Ovary (tissue), 9 donors: ENCODE results near the gene ERO1B. TPM values are rescaled to one million over a fixed set of nuclear protein-coding genes. Genes with fewer than 3 reads are reported as not detected.

ENCODE experiments used
- DNase-seq, 5 donors: peaks; one replicate each; pipeline ENCODE4 v3.0.0-alpha.2; 2019 to 2020
- H3K27ac ChIP-seq, 2 donors: fragments of 200-600 bp; one replicate each; pipeline versions ENCODE4 v1.5.1 to v1.8.0; 2019 to 2022
- H3K27me3 ChIP-seq: fragments of 200-600 bp; one replicate; pipeline ENCODE4 v1.8.0; 2022
- H3K36me3 ChIP-seq: fragments of 200-600 bp; sonication (generic); one replicate; pipeline ENCODE4 v1.5.1; 2019
- H3K4me1 ChIP-seq: one replicate; pipeline ENCODE4 v1.8.1; 2013; ENCODE audit warnings: mild to moderate bottlenecking, moderate library complexity; ENCODE audit not compliant: insufficient read depth
- H3K4me3 ChIP-seq: fragments of 200-600 bp; sonication (generic); one replicate; pipeline ENCODE4 v1.5.1; 2017
- H3K9me3 ChIP-seq, 2 donors: fragments of 200-600 bp in 1 of 2; sonication (generic) in 1 of 2; one replicate each; pipeline versions ENCODE4 v1.5.1 to v1.8.1; 2013 to 2019; ENCODE audit warnings: mild to moderate bottlenecking in 1 of 2, moderate library complexity in 1 of 2
- CTCF ChIP-seq, 3 donors: fragments of 450-650 bp in 2 of 3; fragments of 200-600 bp in 1 of 3; IDR thresholded peaks; one replicate each; pipeline versions ENCODE4 v1.5.1 to v1.8.0; 2016 to 2022; ENCODE audit warnings: antibody characterized with exemption in 3 of 3, mild to moderate bottlenecking in 1 of 3
- EP300 ChIP-seq: sonication (generic); formaldehyde crosslinking; IDR thresholded peaks from one replicate; pipeline ENCODE4 v1.6.1; 2017; ENCODE audit warnings: antibody characterized with exemption
- POLR2A ChIP-seq: fragments of 450-650 bp; IDR thresholded peaks from one replicate; pipeline ENCODE4 v1.6.1; 2017; ENCODE audit warnings: antibody characterized with exemption, mild to moderate bottlenecking, moderate library complexity
- WGBS, 3 donors: extraction: QIAGEN DNeasy Blood & Tissue Kit in 1 of 3; methylation state at CpG; one replicate each; pipeline versions ENCODE4 v1.1.5 to v1.1.7; 2013 to 2017; 5-methylcytosine and 5-hydroxymethylcytosine counted together
- intact Hi-C, 4 donors: fragments of 100-400 bp; cut with DNase I; formaldehyde crosslinking; loops; one replicate each; pipeline versions ENCODE4 v1.11.0 to v1.15.1; 2022 to 2023
- polyA plus RNA-seq, 2 donors: library from polyadenylated mRNA; stranded (reverse); fragments of 200-250 nt in 1 of 2; fragments of 350-450 nt in 1 of 2; fragmentation: Illumina TruSeq in 1 of 2; extraction: RNeasy Lipid Tissue Mini Kit (QIAGEN cat#74804) in 1 of 2; gene quantifications; one replicate each; pipeline ENCODE4 v1.2.3, GENCODE V29; 2013 to 2014
- total RNA-seq, 7 donors: library from RNA; depleted of rRNA in 2 of 7; stranded (reverse); fragments of >200 nt in 2 of 7; fragmentation: NEBNext Ultra II Directional in 3 of 7; extraction: Animal tissue kit (Norgen Biotek cat#: 25700) in 3 of 7; gene quantifications; one replicate each; pipeline versions ENCODE4 v1.1.0 to v1.2.4, GENCODE V29; 2016 to 2023
- donor health status: DM: no; HTN: no; CAD: no; lungs with moderate emphysema.
- donor health status: DM: no; HTN: no; CAD: no.
- donor health status: Bipolar disorder and iron deficiency.
- donor health status: DM: yes; HTN: yes; CAD: no.
- donor health status: DM: no; HTN: no; CAD: no.
- donor health status: DM: yes; HTN: yes; CAD: no.

The ERO1B gene
- total and polyA plus RNA-seq, 9 donors = 4.8 to 15.4 (median 5.8) TPM

GRCh38 chr1:236175642-236176336 lies 106.0 kb downstream of the ERO1B start:
- intact Hi-C loops = no loop called here
- Histone ChIP-seq H3K36me3 (no peaks in the 10 kb centered on the region), H3K27ac (no peak overlapping the region), H3K4me3 (no peak overlapping the region), H3K27me3 (no peaks in the 10 kb centered on the region), H3K4me1 (no peaks in the 10 kb centered on the region), H3K9me3 (no peaks in the 10 kb centered on the region)
- TF ChIP-seq POLR2A (no peak), CTCF (IDR thresholded peaks at IDR 0.05) (no peak), EP300 (no peak)
- no peak for DNase-seq
- WGBS, 3 donors = 90 to 93% (median 92%) methylated on average over 12 of the region's 12 CpGs

- H3K27me3 ChIP-seq = no peaks in the 10 kb centered on the region
- no peaks in the 10 kb centered on the region for H3K36me3 ChIP-seq
- H3K9me3 ChIP-seq = no peaks in the 10 kb centered on the region
- no peak overlapping the region for H3K4me3 ChIP-seq
- H3K4me1 ChIP-seq = no peaks in the 10 kb centered on the region
- TF ChIP-seq CTCF (IDR thresholded peaks at IDR 0.05) = no peak
- TF ChIP-seq EP300 = no peak
- no peak for TF ChIP-seq POLR2A
- no peak overlapping the region for H3K27ac ChIP-seq
- intact Hi-C loops = no loop called here
- DNase-seq = no peak
- WGBS, 3 donors = 85 to 88% (median 86%) methylated on average over 5 of the region's 5 CpGs
These were observed 108.5 kb downstream of the ERO1B start for GRCh38 chr1:236173174-236173767.

- H3K4me3 ChIP-seq = no peak overlapping the region
- H3K9me3 ChIP-seq = no peaks in the 10 kb centered on the region
- no peaks in the 10 kb centered on the region for H3K36me3 ChIP-seq
- TF ChIP-seq CTCF (IDR thresholded peaks at IDR 0.05) (no peak), EP300 (no peak), POLR2A (no peak)
- no peaks in the 10 kb centered on the region for H3K27me3 ChIP-seq
- intact Hi-C loops = no loop called here
- no peaks in the 10 kb centered on the region for H3K4me1 ChIP-seq
- H3K27ac ChIP-seq = no peak overlapping the region
- no peak for DNase-seq
These were observed 109.6 kb downstream of the ERO1B start for GRCh38 chr1:236172041-236172579.

- Histone ChIP-seq H3K9me3 (no peaks in the 10 kb centered on the region), H3K4me3 (no peak overlapping the region), H3K27ac (no peak overlapping the region), H3K4me1 (no peaks in the 10 kb centered on the region), H3K27me3 (no peaks in the 10 kb centered on the region), H3K36me3 (no peaks in the 10 kb centered on the region)
- peak in 2 of 5 donors; percentile 21 to 36 for DNase-seq
- TF ChIP-seq CTCF (IDR thresholded peaks at IDR 0.05) = no peak
- no peak for TF ChIP-seq EP300
- TF ChIP-seq POLR2A = no peak
- intact Hi-C loops = loop anchor here in 1 of 4 donors (1.0 kb wide), 1 partner anchor 36 kb away; no protein-coding TSS in a partner anchor
- WGBS, 3 donors = 89 to 93% (median 90%) methylated on average over 10 of the region's 10 CpGs
These were observed 112.9 kb downstream of the ERO1B start for GRCh38 chr1:236168716-236169429.
